ENCODE measurements around the gene TNS3.

Gene TNS3

GRCh38 chr7:47539398-47540052, 42.4 kb downstream of the TNS3 start:
- DNase-seq: no peak

GRCh38 chr7:47538846-47539311, 43.0 kb downstream of the TNS3 start:
- DNase-seq: no peak

GRCh38 chr7:47537716-47538675, 43.9 kb downstream of the TNS3 start:
- DNase-seq: no peak

- DNase-seq: no peak
These were observed 45.0 kb downstream of the TNS3 start for GRCh38 chr7:47536661-47537611.

- DNase-seq: no peak
These were observed 45.9 kb downstream of the TNS3 start for GRCh38 chr7:47535704-47536628.

- DNase-seq: no peak
These were observed 46.7 kb downstream of the TNS3 start for GRCh38 chr7:47535035-47535703.

GRCh38 chr7:47534322-47535034, 47.4 kb downstream of the TNS3 start:
- no peak for DNase-seq

- no peak for DNase-seq
These were observed 50.1 kb downstream of the TNS3 start for GRCh38 chr7:47531584-47532492.

GRCh38 chr7:47529826-47530555, 51.9 kb downstream of the TNS3 start:
- DNase-seq: no peak

GRCh38 chr7:47529405-47529804, 52.5 kb downstream of the TNS3 start:
- DNase-seq: no peak

GRCh38 chr7:47528471-47528870, 53.4 kb downstream of the TNS3 start:
- no peak for DNase-seq

- DNase-seq: no peak
These were observed 55.4 kb downstream of the TNS3 start for GRCh38 chr7:47526466-47526865.

GRCh38 chr7:47525066-47525623, 56.8 kb downstream of the TNS3 start:
- DNase-seq: no peak

GRCh38 chr7:47523401-47523800, 58.5 kb downstream of the TNS3 start:
- DNase-seq: no peak

GRCh38 chr7:47521816-47522561, 59.9 kb downstream of the TNS3 start:
- DNase-seq: no peak

- DNase-seq: no peak
These were observed 60.7 kb downstream of the TNS3 start for GRCh38 chr7:47521011-47521795.

GRCh38 chr7:47520406-47520805, 61.5 kb downstream of the TNS3 start:
- DNase-seq: no peak

All from OCI-M1 (cell line).